ENCODE measurements around the gene PSMA8. TPM values are rescaled to one million over a fixed set of nuclear protein-coding genes. Genes with fewer than 3 reads are reported as not detected.
"Not testable (repeated sequence)": the region's sequence is repeated elsewhere in the genome, so short reads cannot be mapped to it uniquely, and the experiment has no call there.

The PSMA8 gene
- 0.20 TPM for total RNA-seq
- long read RNA-seq, result 0 reads

DNA sequence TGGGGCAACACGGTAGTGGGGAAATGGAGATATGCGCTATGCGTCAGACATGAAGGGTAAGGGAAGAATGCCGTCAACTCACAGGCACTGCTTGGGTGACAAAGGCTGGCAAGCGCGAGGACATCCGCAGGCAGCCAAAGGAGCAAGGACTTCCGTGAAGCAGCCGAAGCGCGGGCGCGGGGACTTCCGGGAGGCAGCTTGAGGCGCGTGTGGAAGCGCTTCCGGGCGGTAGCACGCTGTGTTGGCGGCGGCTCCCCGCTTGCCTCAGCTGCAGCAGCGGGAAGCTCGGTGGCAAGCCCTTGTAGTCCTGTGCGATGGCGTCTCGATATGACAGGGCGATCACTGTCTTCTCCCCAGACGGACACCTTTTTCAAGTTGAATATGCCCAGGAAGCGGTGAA is at the start of gene PSMA8:
PSMA8 (plus strand) TSS at position 218 of the 400 bp plus-strand sequence; CDS start at position 315, 97 bp downstream.
- intact Hi-C loops (cut with micrococcal nuclease), result no loop called here
- peak; percentile 54 for DNase-seq
- ATAC-seq, result peak; percentile 19

DNA sequence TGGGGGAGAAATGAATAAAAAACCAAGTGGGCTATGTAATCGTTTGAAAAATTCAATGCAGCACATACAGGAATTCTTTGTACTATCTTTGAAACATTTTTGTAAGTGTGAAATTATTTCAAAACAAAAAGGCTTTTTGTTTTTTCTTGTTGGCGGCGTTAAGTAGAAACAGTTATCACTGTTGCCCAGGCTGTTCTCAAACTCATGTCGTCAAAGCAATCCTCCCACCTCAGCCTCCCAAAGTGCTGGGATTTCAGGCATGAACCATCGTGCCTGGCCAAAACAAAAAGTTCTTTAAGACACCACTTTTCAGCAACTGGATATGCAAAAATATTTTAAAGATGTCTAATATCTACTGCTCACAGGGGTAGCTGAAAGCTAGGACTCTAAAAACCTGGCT is 48.6 kb upstream of the PSMA8 start:
- no peak for ATAC-seq
- no peak for DNase-seq
- intact Hi-C loops (cut with micrococcal nuclease), result loop anchor here (10.0 kb wide), 1 partner anchor 60 kb away; no protein-coding TSS in a partner anchor

DNA sequence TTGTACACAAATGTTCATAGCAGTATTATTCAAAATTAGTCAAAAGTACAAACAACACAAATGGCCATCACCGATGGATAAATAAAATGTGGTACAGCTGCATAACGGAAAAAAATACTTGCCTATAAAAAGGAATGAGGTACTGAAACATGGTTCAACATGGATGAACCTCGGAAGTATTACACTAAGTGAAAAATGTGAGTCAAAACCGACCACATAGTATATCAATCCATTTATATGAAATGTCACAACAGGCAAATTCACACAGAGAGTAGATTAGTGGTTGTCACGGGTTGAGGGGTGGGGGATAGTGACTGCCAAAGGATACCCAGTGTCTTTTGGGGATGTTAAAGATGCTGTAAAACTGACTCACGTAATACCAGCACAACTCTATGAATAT is 46.7 kb upstream of the PSMA8 start:
- ATAC-seq, result no peak
- no peak for DNase-seq
- intact Hi-C loops (cut with micrococcal nuclease), result loop anchor here (10.0 kb wide), 1 partner anchor 62 kb away; no protein-coding TSS in a partner anchor

DNA sequence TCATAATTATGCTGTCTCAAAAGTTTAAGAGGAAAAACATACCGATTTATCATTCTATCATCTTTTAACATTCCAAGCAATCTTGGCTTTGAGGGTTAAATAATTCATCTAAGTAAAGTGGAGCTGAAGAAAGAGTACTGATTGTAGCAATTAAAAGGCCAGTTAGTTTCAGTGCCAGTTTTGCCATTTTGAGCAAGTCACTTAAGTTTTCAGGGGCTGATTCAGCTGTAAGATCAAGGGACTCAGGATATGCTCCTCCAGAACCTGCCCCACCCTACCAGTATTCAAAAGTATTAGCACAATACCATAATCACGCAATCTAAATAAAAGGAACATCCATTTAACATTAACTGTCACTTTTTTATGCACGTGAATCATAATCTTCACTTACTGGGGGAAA is 45.2 kb upstream of the PSMA8 start:
- intact Hi-C loops (cut with micrococcal nuclease), result loop anchor here (10.0 kb wide), 1 partner anchor 64 kb away; no protein-coding TSS in a partner anchor
- DNase-seq (no peak), ATAC-seq (no peak)

DNA sequence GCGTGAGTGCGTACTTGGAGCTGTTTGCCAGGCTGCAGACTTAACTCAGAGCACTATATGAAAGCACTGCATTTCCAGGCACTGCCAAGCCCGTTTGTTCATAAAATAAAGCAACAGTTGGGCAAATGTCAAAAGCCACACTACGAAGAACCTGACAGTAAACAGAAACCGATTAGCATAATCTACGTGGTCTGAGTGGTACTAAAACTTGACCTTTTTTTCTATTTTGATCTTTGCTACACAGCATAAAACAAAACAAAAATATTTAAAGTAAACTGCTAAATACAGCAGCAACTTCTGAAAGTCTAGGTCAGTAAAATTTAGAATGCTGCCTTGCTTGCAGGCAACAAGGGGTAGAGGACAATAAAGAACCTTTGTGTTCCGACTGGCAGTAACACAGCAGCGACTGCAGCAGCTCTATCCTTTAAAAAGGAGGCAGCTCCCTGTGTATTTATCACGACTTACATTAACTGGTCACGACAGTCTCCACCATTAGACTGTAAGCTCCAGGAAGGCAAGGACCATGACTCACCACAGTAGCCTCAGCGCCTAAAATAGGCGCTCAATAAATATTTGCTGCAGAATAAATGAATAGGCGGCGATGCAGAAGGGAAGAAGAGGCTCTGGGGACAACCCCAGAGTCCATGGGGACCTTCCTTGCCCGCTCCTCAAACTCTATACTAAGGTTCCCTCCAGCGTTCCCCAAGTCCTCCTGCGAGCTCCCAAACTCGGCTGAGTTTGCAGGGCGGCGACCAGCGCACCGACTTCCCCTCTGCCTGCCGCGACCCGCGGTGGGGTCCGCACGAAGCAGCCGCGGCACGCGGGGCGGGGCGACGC is 44.2 kb upstream of the PSMA8 start:
- no peak for DNase-seq
- no peak for ATAC-seq
- intact Hi-C loops (cut with micrococcal nuclease), result loop anchor here (10.0 kb wide), 1 partner anchor 65 kb away; no protein-coding TSS in a partner anchor

DNA sequence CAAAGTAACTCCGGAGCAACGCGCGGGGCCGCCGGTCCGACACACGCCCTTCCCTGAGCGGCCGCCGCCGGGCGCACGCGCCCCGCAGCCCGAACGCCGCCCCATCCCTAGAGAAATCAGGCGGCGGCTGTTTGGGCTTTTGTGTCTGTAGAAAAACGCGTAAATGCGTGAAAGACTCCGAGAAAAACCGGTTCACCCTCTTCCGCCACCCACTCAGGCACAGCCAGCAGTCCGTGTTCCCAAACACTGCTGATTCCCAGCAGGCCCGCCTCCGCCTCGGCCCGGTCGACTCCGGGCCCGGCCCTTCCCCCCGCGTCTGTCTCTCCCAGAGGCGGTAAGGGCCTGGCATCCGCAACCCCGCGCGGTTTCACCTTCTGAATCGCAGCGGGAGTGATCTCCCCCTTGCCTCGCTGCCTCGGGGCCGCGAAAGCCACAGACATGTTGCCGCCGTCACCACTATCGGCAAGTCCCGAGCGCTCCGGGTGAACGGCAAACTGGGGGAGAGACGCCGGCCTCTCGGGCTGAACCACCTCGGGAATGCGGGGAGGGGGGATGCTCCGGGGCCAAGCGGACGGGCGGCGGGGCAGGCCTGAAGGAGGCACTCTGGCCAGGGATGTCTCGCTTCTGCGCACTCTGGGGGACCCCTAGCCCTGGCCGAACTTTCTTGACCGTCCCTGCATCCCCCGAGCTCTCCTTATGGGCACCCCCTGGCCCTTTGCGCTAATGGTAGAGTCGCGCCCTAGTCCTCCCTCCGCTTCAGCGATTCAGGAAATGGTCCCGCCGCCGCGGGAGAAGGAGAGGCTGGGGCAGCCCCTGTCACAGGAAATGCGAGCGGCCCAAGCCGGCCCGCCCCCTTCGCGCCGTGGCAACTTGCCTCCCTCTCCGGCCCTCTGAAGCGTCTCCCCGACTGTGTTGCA is 43.3 kb upstream of the PSMA8 start, which contains the start of gene SS18:
SS18 (minus strand) TSS at position 484 of the 917 bp plus-strand sequence; CDS start at position 440, 44 bp downstream.
- ATAC-seq (peak; percentile 97), DNase-seq (peak; percentile 96)
- intact Hi-C loops (cut with micrococcal nuclease), result no loop called here

DNA sequence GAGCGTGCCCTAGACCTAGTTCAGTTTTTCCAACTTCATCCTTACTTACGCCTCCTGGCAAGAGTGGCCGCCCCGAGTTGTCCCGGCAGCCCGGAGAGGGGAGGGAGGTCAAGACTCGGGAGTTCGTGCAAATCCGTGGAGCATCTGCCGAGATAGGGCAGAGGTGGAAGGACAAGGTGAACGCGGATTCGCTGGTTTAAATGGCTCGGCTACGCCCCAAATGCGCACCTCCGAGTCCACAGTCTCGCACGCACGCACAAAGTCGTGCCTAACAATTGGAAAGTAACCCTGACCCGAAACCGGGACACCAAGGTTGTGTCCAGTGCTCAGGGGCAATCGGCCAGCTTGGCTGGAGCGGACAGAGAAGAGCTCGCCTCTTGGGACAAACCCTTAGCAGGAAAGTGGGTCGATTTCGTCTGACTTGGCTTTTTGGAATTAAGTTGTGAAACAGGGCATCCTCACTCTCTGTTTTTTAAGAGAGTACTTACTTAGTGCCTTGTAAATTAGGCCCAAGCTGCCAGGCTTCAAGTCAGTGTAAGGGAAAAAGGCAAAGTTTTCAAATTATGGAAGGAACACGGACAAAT is 42.5 kb upstream of the PSMA8 start:
- ATAC-seq (peak; percentile 40), DNase-seq (peak; percentile 82)
- intact Hi-C loops (cut with micrococcal nuclease), result no loop called here

DNA sequence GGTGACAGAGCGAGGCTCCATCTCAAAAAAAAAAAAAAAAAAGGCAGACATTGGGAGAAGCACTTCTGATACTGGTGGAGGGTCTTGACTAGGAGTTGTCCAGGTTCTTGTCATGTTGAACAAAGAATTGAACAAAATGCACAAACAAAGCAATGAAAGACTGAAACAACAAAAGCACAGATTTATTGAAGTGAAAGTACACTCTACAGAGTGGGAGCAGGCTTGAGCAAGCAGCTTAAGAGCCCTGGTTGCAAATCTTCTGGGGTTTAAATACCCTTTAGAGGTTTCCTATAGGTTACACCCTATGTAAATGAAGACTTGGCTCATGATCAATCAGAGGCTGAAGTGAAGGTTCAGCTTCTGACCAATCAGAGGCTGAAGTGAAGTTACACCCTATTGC is 36.8 kb upstream of the PSMA8 start:
- DNase-seq (no peak), ATAC-seq (no peak)
- intact Hi-C loops (cut with micrococcal nuclease), result no loop called here

DNA sequence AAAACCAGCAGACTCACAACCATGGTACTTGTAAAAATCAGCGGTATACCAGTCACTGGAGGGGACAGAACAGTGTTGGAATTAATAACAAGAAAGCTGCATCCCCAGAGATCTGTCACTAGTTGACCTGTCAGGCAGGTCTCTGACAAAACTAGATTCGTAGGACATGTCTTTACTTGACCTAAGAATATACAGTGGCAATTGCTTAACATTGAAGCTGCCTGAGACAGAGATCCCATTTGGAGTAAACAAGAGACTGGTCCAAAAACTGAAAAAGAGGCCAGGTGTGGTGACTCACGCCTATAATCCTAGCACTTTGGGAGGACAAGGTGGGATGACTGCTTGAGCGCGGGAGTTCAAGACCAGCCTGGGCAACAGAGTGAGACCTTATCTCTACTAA is 36.1 kb upstream of the PSMA8 start:
- DNase-seq, result no peak
- no peak for ATAC-seq
- intact Hi-C loops (cut with micrococcal nuclease), result no loop called here

DNA sequence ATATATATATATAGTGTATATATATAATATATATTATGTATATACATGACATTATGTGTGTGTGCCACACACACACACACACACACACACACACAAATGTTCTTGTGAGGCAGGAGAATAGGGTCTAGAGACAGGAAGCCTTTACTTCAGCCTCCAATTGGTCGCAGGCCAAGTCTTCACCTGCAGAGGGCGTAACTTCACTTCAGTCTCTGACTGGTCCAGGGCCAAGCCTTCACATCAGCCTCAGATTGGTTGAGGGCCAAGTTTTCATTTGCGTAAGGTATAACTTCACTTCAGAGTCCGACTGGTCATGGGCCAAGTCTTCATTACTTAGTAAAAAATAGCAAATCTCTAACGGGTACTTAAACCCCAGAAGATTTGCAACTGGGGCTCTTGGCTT is 30.1 kb upstream of the PSMA8 start:
- ATAC-seq, result no peak
- DNase-seq, result no peak
- intact Hi-C loops (cut with micrococcal nuclease), result no loop called here

DNA sequence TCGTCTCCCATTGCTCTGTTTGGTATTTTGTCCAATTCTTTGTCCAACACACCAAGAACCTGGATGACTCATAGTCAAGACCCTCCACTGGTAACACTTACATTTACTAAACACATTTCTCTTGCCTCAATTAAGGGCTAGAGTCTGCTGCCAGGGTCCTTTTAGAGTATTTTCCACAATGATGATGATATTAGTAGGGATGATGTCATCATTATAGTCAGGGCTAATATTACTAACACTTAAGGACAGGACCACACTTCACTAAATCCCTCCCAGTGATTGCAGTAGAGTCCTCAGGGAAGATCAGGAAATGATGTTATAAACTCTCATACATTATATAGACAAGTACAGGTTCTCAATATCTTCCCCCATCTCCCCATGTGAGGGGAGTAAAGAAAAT is 29.6 kb upstream of the PSMA8 start:
- intact Hi-C loops (cut with micrococcal nuclease), result no loop called here

DNA sequence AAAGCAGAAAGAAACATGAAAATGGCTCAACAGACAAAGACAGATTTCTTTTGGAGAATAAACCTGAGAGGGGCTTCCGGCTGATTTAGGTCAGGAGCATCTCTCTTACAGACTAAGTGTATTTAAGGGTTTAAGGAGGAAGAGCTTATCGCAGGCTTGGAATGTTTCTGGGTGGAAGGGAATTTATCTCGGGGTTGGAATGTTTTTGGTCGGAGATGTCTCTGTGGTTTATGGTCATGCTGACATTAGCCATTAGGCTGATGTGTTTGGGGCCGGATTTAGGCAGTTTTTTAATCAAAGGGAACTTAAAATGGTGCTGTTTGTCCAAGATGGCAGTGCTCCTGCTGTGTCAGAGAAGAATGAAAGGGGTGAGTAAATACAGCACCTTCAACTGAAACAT is 14.4 kb upstream of the PSMA8 start:
- ATAC-seq (no peak), DNase-seq (no peak)
- intact Hi-C loops (cut with micrococcal nuclease), result no loop called here

More for the DNA sequence above, 29.6 kb upstream of the PSMA8 start:
- no peak for ATAC-seq
- no peak for DNase-seq

DNA sequence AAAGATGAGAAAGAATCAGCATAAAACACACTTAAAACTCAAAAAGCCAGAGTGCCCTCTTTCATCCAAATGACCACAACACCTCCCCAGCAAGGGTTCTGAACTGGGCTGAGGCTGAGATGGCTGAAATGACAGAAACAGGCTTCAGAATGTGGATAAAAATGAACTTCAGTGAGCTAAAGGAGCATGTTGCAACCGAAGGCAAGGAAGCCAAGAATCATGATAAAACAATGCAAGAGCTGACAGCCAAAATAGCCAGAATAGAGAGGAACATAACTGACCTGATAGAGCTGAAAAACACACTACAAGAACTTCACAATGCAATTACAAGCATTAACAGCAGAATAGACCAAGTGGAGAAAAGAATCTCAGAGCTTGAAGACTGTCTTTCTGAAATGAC is 12.2 kb upstream of the PSMA8 start:
- DNase-seq, result no peak
- ATAC-seq, result no peak
- intact Hi-C loops (cut with micrococcal nuclease), result no loop called here

DNA sequence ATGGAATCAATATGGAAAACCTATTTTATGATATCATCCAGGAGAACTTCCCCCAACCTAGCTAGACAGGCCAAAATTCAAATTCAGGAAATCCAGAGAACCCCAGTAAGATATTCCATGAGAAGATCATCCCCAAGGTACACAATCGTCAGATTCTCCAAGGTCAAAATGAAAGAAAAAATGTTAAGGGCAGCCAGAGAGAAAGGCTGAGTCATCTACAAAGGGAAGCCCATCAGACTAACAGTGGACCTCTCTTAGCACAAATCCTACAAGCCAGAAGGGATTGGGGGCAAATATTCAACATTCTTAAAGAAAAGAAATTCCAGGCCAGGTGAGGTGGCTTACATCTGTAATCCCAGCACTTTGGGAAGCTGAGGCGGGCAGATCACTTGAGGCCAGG is 11.7 kb upstream of the PSMA8 start:
- DNase-seq; ATAC-seq; intact Hi-C loops (cut with micrococcal nuclease): not testable (repeated sequence)

DNA sequence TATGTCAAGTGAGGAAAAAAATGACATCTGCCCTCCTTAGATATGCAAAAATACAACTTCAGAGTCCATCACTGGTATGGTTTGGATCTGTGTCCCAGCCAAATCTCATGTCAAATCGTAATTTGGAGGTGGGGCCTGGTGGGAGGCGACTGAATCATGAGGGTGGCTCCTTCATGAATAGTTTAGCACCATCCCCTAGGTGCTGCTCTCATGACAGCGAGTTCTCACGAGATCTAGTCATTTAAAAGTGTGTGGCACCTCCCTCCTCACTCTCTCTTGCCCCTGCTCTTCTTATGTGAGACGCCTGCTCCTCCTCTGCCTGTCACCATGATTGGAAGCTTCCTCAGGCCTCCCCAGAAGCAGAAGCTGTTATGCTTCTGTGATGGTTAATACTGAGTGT is 5.9 kb upstream of the PSMA8 start:
- intact Hi-C loops (cut with micrococcal nuclease), result no loop called here
- ATAC-seq (no peak), DNase-seq (no peak)

DNA sequence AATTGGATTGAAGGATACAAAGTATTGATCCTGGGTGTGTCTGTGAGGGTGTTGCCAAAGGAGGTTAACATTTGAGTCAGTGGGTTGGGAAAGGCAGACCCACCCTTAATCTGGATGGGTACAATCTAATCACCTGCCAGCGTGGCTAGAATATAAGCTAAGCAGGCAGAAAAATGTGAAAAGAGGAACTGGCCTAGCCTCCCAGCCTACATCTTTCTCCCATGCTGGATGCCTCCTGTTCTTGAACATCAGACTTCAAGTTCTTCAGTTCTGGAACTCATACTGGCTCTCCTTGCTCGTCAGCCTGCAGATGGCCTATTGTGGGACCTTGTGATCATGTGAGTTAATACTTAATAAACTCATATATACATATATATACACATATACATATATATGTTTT is 5.5 kb upstream of the PSMA8 start:
- intact Hi-C loops (cut with micrococcal nuclease); ATAC-seq; DNase-seq: not testable (repeated sequence)

DNA sequence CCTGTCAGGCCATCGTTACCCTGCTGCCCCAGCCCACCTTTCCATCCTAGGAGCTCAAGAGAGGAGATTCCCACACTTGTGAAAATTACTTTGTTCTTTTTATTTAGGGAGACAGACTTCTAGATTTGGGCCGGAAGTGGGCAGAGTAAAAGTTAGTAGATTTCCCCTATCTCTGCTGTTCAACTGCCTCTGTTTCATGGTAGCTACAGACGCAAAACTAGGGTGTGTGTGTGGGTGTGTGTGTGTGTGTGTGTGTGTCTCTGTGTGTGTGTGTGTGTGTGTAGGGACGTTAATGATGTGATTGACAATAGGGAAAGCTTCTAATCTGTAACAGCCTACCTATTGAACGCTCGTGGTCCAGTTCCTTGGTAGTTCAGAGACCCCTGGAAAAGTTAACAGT is 438 bp downstream of the PSMA8 start:
- intact Hi-C loops (cut with micrococcal nuclease), result no loop called here
- no peak for DNase-seq
- ATAC-seq, result no peak

DNA sequence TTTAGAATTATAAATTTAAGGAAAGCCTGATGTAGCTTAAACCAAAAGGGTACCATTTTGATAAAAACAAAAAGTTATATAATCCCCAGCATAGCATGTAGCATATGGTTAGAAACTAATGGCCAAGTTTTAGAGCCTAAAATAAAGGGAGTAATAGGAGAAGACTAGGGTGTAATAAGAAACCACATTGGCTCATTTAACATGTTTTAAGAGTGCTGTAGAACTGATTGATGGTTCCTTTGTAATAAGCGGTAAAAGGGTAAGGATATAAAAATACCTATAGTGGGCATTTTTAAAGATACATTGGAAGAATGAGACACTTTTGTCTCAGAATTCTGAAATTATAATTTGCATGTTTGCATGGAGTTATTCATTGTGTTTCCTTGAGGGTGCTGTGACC is 1.9 kb downstream of the PSMA8 start:
- no peak for ATAC-seq
- no peak for DNase-seq
- intact Hi-C loops (cut with micrococcal nuclease), result no loop called here

DNA sequence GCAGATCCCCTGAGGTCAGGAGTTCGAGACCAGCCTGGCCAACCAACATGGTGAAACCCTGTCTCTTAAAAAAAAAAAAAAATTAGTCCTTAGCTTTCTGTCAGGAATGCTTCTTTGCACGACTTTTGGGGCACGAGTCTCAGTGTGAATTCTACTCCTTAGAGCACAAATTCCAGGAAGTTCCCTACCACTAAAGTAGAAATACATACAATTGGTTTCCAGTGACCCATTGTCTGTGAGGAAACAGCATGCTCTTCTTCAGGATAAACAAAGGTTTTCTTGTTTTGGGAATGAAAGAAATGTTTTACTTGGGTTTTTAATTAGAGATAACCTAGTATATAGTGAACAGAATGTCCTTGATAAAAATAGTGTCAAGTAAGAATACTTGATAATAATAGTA is 23.7 kb downstream of the PSMA8 start:
- no peak for DNase-seq
- intact Hi-C loops (cut with micrococcal nuclease), result no loop called here
- ATAC-seq, result no peak
